ENCODE measurements around the gene NKAIN4.

- TF ChIP-seq CTCF (conservative IDR thresholded peaks at IDR 0.05) (no peak), ZFX (IDR thresholded peaks at IDR 0.05) (no peak)
Observed at GRCh38 chr20:63295846-63296245, 41.6 kb upstream of the NKAIN4 start.

All from C4-2B (cell line).